Kidney (tissue), 14 donors: Measurements from ENCODE around the gene VAC14. TPM values are rescaled to one million over a fixed set of nuclear protein-coding genes. Genes with fewer than 3 reads are reported as not detected.

Experiments
- DNase-seq, 5 donors: peaks; one replicate each; pipeline ENCODE4 v3.0.0-alpha.2; 2013 to 2020
- FAIRE-seq: peaks from 2 replicates; lab custom pipeline; 2012; peaks lifted over from hg19 to GRCh38; lab: Jason Lieb, UNC
- H3K27ac ChIP-seq, 2 donors: one replicate each; pipeline ENCODE4 v1.7.0; 2013; ENCODE audit warnings: low read depth in 2 of 2, low read length in 2 of 2, inconsistent platforms in 1 of 2
- H3K27me3 ChIP-seq: one replicate; pipeline ENCODE4 v1.7.1; 2013; ENCODE audit warnings: low read length, inconsistent platforms; ENCODE audit not compliant: control insufficient read depth, insufficient read depth
- H3K36me3 ChIP-seq, 3 donors: one replicate each; pipeline versions ENCODE4 v1.7.0 to v1.7.1; 2013; ENCODE audit warnings: low read length in 3 of 3, control low read depth in 1 of 3, inconsistent platforms in 1 of 3; ENCODE audit not compliant: insufficient read depth in 3 of 3, control insufficient read depth in 2 of 3
- H3K4me1 ChIP-seq, 3 donors: one replicate each; pipeline versions ENCODE4 v1.7.0 to v1.7.1; 2013; ENCODE audit warnings: low read length in 3 of 3, inconsistent platforms in 1 of 3, low read depth in 1 of 3; ENCODE audit not compliant: control insufficient read depth in 2 of 3, insufficient read depth in 2 of 3
- H3K4me3 ChIP-seq, 3 donors: one replicate each; pipeline versions ENCODE4 v1.7.0 to v1.8.1; 2013; ENCODE audit warnings: low read length in 3 of 3, control low read depth in 1 of 3, inconsistent platforms in 1 of 3
- H3K9ac ChIP-seq, 3 donors: one replicate each; pipeline versions ENCODE4 v1.7.0 to v1.7.1; 2013; ENCODE audit warnings: low read length in 3 of 3, control low read depth in 1 of 3, inconsistent platforms in 1 of 3
- H3K9me3 ChIP-seq, 3 donors: one replicate each; pipeline versions ENCODE4 v1.7.0 to v1.7.1; 2013; ENCODE audit warnings: low read length in 3 of 3, control low read depth in 1 of 3, inconsistent platforms in 1 of 3; ENCODE audit not compliant: control insufficient read depth in 2 of 3, insufficient read depth in 1 of 3
- CTCF ChIP-seq: IDR thresholded peaks from 3 replicates; pipeline ENCODE4 v1.5.1; 2012; ENCODE audit warnings: mild to moderate bottlenecking, moderate library complexity, borderline replicate concordance; ENCODE audit not compliant: insufficient read depth; ENCODE audit errors: extremely low read depth
- intact Hi-C: fragments of 100-400 bp; cut with DNase I; formaldehyde crosslinking; loops from one replicate; pipeline ENCODE4 v1.11.1; 2022
- polyA plus RNA-seq: library from polyadenylated mRNA; stranded (reverse); fragments of 350-450 nt; fragmentation: Illumina TruSeq; extraction: RNeasy Lipid Tissue Mini Kit (QIAGEN cat#74804); gene quantifications from one replicate; pipeline ENCODE4 v1.2.3, GENCODE V29; 2014; ENCODE audit warnings: low read depth, low replicate concordance; ENCODE audit not compliant: insufficient read depth
- total RNA-seq: library from RNA; stranded (reverse); fragmentation: NEBNext Ultra II Directional; extraction: Animal tissue kit (Norgen Biotek cat#: 25700); gene quantifications from one replicate; pipeline ENCODE4 v1.2.1, GENCODE V29; 2021
- donor health status: control.
- donor health status: control.
- donor health status: control.
- donor health status: control.
- donor health status: control.
- donor health status: DM: yes; HTN: yes; CAD: no.
- donor health status: Normal renal cell carcinoma (clear cell type).

VAC14 gene
- total and polyA plus RNA-seq, 2 donors from 2014 or later = 36.8 to 41.9 TPM

GRCh38 chr16:70749006-70749678, 51.8 kb downstream of the VAC14 start:
- FAIRE-seq (no peak), DNase-seq (no peak)
- intact Hi-C loops = no loop called here

GRCh38 chr16:70747703-70748631, 53.0 kb downstream of the VAC14 start:
- H3K36me3 ChIP-seq = peaks cover 0 to 4% (median 2%) of the 10 kb centered on the region in 3 donors
- no peaks in the 10 kb centered on the region for H3K9me3 ChIP-seq
- peak overlapping the region; percentile 51 to 79 for H3K27ac ChIP-seq
- no peak for TF ChIP-seq CTCF
- no peak overlapping the region for H3K4me3 ChIP-seq
- FAIRE-seq (no peak), DNase-seq (no peak)
- peaks cover 2 to 46% (median 36%) of the 10 kb centered on the region in 3 donors for H3K4me1 ChIP-seq
- intact Hi-C loops = no loop called here
- no peak overlapping the region for H3K9ac ChIP-seq
- no peaks in the 10 kb centered on the region for H3K27me3 ChIP-seq

More at GRCh38 chr16:70749006-70749678, 51.8 kb downstream of the VAC14 start:
- Histone ChIP-seq H3K4me1 (peaks cover 2 to 54% (median 39%) of the 10 kb centered on the region in 3 donors), H3K27me3 (no peaks in the 10 kb centered on the region), H3K27ac (peak overlapping the region; percentile 34 to 40), H3K9me3 (no peaks in the 10 kb centered on the region), H3K9ac (peak overlapping the region in 1 of 3 donors; percentile 15), H3K36me3 (no peaks in the 10 kb centered on the region), H3K4me3 (no peak overlapping the region)
- no peak for TF ChIP-seq CTCF

GRCh38 chr16:70746708-70747424, 54.1 kb downstream of the VAC14 start:
- DNase-seq (peak in 2 of 5 donors; percentile 50 to 93), FAIRE-seq (no peak)
- intact Hi-C loops = no loop called here
- H3K27ac ChIP-seq = peak overlapping the region in 1 of 2 donors; percentile 4
- H3K4me1 ChIP-seq = peaks cover 2 to 37% (median 32%) of the 10 kb centered on the region in 3 donors
- no peak overlapping the region for H3K4me3 ChIP-seq
- no peak overlapping the region for H3K9ac ChIP-seq
- no peaks in the 10 kb centered on the region for H3K27me3 ChIP-seq
- TF ChIP-seq CTCF = no peak
- peaks cover 0 to 4% (median 2%) of the 10 kb centered on the region in 3 donors for H3K36me3 ChIP-seq
- no peaks in the 10 kb centered on the region for H3K9me3 ChIP-seq
